Breast epithelium (tissue), 4 donors: Measurements from ENCODE around the gene ATP6V0B. TPM values are rescaled to one million over a fixed set of nuclear protein-coding genes. Genes with fewer than 3 reads are reported as not detected.

Experiments
- DNase-seq, 2 donors: peaks; one replicate each; pipeline ENCODE4 v3.0.0-alpha.2; 2019; ENCODE audit warnings: low spot score in 2 of 2
- H3K27ac ChIP-seq, 2 donors: fragments of 200-600 bp; sonication (generic) in 1 of 2; one replicate each; pipeline ENCODE4 v1.5.1; 2016 to 2019; ENCODE audit warnings: mild to moderate bottlenecking in 1 of 2
- H3K27me3 ChIP-seq, 2 donors: fragments of 200-600 bp; sonication (generic) in 1 of 2; one replicate each; pipeline versions ENCODE4 v1.5.1 to v1.6.0; 2017 to 2019; ENCODE audit warnings: control low read depth in 1 of 2, mild to moderate bottlenecking in 1 of 2
- H3K36me3 ChIP-seq: fragments of 200-600 bp; one replicate; pipeline ENCODE4 v1.5.1; 2019
- H3K4me1 ChIP-seq, 2 donors: fragments of 200-600 bp; sonication (generic); one replicate each; pipeline ENCODE4 v1.5.1; 2016 to 2019; ENCODE audit warnings: control low read depth in 1 of 2
- H3K4me3 ChIP-seq, 3 donors: fragments of 200-600 bp; sonication (generic); 1 replicate in 2 of 3; 2 replicates in 1 of 3; pipeline ENCODE4 v1.5.1; 2016 to 2019; ENCODE audit warnings: mild to moderate bottlenecking in 3 of 3, moderate library complexity in 2 of 3
- H3K9me3 ChIP-seq, 2 donors: fragments of 200-600 bp; sonication (generic) in 1 of 2; one replicate each; pipeline ENCODE4 v1.5.1; 2016 to 2019; ENCODE audit warnings: control low read depth in 1 of 2
- CTCF ChIP-seq, 3 donors: fragments of 450-650 bp; IDR thresholded peaks; one replicate each; pipeline ENCODE4 v1.5.1; 2016 to 2017; ENCODE audit warnings: antibody characterized with exemption in 3 of 3, mild to moderate bottlenecking in 3 of 3, moderate library complexity in 3 of 3
- POLR2A ChIP-seq: fragments of 450-650 bp; IDR thresholded peaks from one replicate; pipeline ENCODE4 v1.6.1; 2016; ENCODE audit warnings: antibody characterized with exemption, mild to moderate bottlenecking, moderate library complexity
- POLR2AphosphoS5 ChIP-seq, 3 donors: sonication (generic); formaldehyde crosslinking; IDR thresholded peaks; one replicate each; pipeline ENCODE4 v1.6.1; 2017; ENCODE audit warnings: antibody characterized with exemption in 3 of 3
- intact Hi-C: fragments of 100-400 bp; cut with DNase I; formaldehyde crosslinking; loops from one replicate; pipeline ENCODE4 v1.15.1; 2023; ENCODE audit warnings: low total_unique reads
- total RNA-seq, 3 donors: library from RNA; depleted of rRNA; stranded (reverse); fragments of >200 nt; gene quantifications; one replicate each; pipeline ENCODE4 v1.1.0, GENCODE V29; 2016

ATP6V0B gene
- total RNA-seq, 3 donors from 2014 or later = 131 to 156 (median 155) TPM

- Histone ChIP-seq H3K9me3 (no peaks in the 10 kb centered on the region), H3K4me3 (no peak overlapping the region), H3K27me3 (no peaks in the 10 kb centered on the region), H3K27ac (no peak overlapping the region), H3K36me3 (no peaks in the 10 kb centered on the region), H3K4me1 (no peaks in the 10 kb centered on the region)
- intact Hi-C loops = no loop called here
- no peak for DNase-seq
- TF ChIP-seq POLR2AphosphoS5 (IDR thresholded peaks at IDR 0.05) = no peak
- no peak for TF ChIP-seq POLR2A
- TF ChIP-seq CTCF (IDR thresholded peaks at IDR 0.05) = no peak
Measured at GRCh38 chr1:44016041-44016889, 41.5 kb downstream of the ATP6V0B start.

DNA sequence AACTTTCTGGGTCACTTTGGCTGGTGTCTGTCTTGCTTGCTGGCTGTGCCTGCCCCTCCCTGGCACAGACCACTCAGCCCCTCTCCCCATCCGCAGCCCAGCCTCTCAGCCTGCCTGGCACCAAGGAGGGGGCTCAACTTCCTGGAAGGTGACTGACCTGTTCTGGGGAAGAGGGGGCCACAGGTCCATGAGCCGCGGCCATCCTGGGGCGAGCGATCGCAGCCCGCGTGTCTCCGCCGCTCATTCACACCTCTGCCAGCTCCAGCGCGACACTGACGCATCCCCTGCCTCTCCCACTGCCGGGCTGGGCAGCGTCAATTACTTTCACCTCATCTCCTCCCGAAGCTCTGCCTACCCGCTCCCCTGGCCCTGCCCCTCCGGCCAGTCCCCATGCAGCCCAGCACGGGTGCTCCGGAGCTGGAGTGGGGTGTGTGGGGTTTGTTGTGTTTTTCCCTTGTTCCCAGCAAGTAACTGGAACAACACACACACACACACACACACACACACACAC is 42.2 kb downstream of the ATP6V0B start:
- no peak for DNase-seq
- no peak overlapping the region for H3K4me3 ChIP-seq
- intact Hi-C loops = no loop called here
- no peaks in the 10 kb centered on the region for H3K4me1 ChIP-seq
- H3K36me3 ChIP-seq = no peaks in the 10 kb centered on the region
- no peak for TF ChIP-seq POLR2AphosphoS5 (IDR thresholded peaks at IDR 0.05)
- no peak for TF ChIP-seq POLR2A
- no peak for TF ChIP-seq CTCF (IDR thresholded peaks at IDR 0.05)
- no peak overlapping the region for H3K27ac ChIP-seq
- H3K9me3 ChIP-seq = no peaks in the 10 kb centered on the region
- no peaks in the 10 kb centered on the region for H3K27me3 ChIP-seq

- H3K4me1 ChIP-seq = no peaks in the 10 kb centered on the region
- H3K27ac ChIP-seq = no peak overlapping the region
- no peaks in the 10 kb centered on the region for H3K9me3 ChIP-seq
- intact Hi-C loops = no loop called here
- no peak for TF ChIP-seq POLR2AphosphoS5 (IDR thresholded peaks at IDR 0.05)
- no peak for TF ChIP-seq CTCF (IDR thresholded peaks at IDR 0.05)
- TF ChIP-seq POLR2A = no peak
- no peaks in the 10 kb centered on the region for H3K27me3 ChIP-seq
- H3K4me3 ChIP-seq = no peak overlapping the region
- no peak for DNase-seq
- H3K36me3 ChIP-seq = no peaks in the 10 kb centered on the region
Measured at GRCh38 chr1:44019466-44019948, 44.7 kb downstream of the ATP6V0B start.

DNA sequence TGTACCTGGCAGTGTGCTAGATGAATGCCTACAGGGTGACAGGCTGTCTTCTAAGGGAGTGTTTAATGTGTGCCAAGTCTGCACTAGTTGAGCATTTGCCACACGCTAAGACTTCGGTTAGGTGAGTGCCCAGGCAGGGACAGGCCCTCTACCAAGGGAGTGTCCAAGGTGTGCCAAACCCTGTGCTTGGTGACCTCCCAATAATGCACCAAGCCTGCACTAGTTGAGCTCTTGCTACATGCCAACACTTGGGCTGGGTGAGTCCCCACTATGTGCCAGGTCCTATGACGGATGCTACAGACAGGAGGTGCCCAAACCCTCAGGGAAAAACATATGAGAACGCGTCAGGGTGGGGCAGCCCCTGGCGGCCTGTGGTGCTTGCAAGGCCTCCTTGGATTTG is 45.7 kb downstream of the ATP6V0B start:
- Histone ChIP-seq H3K4me1 (no peaks in the 10 kb centered on the region), H3K27ac (no peak overlapping the region), H3K27me3 (no peaks in the 10 kb centered on the region), H3K36me3 (no peaks in the 10 kb centered on the region), H3K9me3 (no peaks in the 10 kb centered on the region), H3K4me3 (no peak overlapping the region)
- intact Hi-C loops = loop anchor here (2.0 kb wide), 1 partner anchor 24 kb away; no protein-coding TSS in a partner anchor
- no peak for DNase-seq
- TF ChIP-seq CTCF (IDR thresholded peaks at IDR 0.05) = no peak
- no peak for TF ChIP-seq POLR2A
- no peak for TF ChIP-seq POLR2AphosphoS5 (IDR thresholded peaks at IDR 0.05)

GRCh38 chr1:44021156-44021555 is 46.4 kb downstream of the ATP6V0B start:
- Histone ChIP-seq H3K27ac (no peak overlapping the region), H3K36me3 (no peaks in the 10 kb centered on the region), H3K4me1 (no peaks in the 10 kb centered on the region), H3K9me3 (no peaks in the 10 kb centered on the region), H3K4me3 (no peak overlapping the region), H3K27me3 (no peaks in the 10 kb centered on the region)
- DNase-seq = no peak
- intact Hi-C loops = loop anchor here (2.0 kb wide), 1 partner anchor 24 kb away; no protein-coding TSS in a partner anchor
- no peak for TF ChIP-seq POLR2A
- TF ChIP-seq CTCF (IDR thresholded peaks at IDR 0.05) = no peak
- TF ChIP-seq POLR2AphosphoS5 (IDR thresholded peaks at IDR 0.05) = no peak
